HepG2 (cell line): ENCODE results near the gene SIVA1. TPM values are rescaled to one million over a fixed set of nuclear protein-coding genes. Genes with fewer than 3 reads are reported as not detected.

Experiments
- CHD2 ChIP-seq: IDR thresholded peaks from 2 replicates; pipeline ENCODE4 v1.6.1; 2011; ENCODE audit warnings: low read depth, low read length, improper control_type of control experiment
- GATA4 ChIP-seq: sonication (generic); IDR thresholded peaks from 2 replicates; pipeline ENCODE4 v1.6.1; 2016; ENCODE audit warnings: antibody characterized with exemption, low read depth, borderline replicate concordance
- GPN1 ChIP-seq: sonication (generic); formaldehyde crosslinking; IDR thresholded peaks from 2 replicates; pipeline ENCODE4 v1.5.1; 2020; ENCODE audit warnings: missing genetic modification reagents, borderline replicate concordance
- HNF4G ChIP-seq, 2 experiments: sonication (generic) in 1 of 2; formaldehyde crosslinking in 1 of 2; IDR thresholded peaks; 2 replicates each; pipeline versions ENCODE4 v1.4.0 to v1.6.1; 2011 to 2020; ENCODE audit warnings: borderline replicate concordance in 2 of 2, low read depth in 2 of 2, mild to moderate bottlenecking in 2 of 2, low read length in 1 of 2, missing genetic modification reagents in 1 of 2, moderate library complexity in 1 of 2
- KLF15 ChIP-seq: sonication (generic); formaldehyde crosslinking; IDR thresholded peaks from 2 replicates; pipeline ENCODE4 v1.8.1; 2023; ENCODE audit warnings: borderline replicate concordance, mild to moderate bottlenecking, inconsistent platforms, missing genetic modification reagents, mixed read lengths
- KLF6 ChIP-seq: IDR thresholded peaks from 2 replicates; pipeline ENCODE4 v1.8.0; 2016; ENCODE audit warnings: missing biosample characterization, missing genetic modification reagents
- KMT2A ChIP-seq: sonication (generic); formaldehyde crosslinking; IDR thresholded peaks from 2 replicates; pipeline ENCODE4 v1.4.0; 2020; ENCODE audit warnings: missing genetic modification reagents
- NCOR1 ChIP-seq: fragments of 200-600 bp; sonication (generic); IDR thresholded peaks from 2 replicates; pipeline ENCODE4 v1.7.0; 2017; ENCODE audit warnings: antibody characterized with exemption, low read length, borderline replicate concordance
- NFIC ChIP-seq: IDR thresholded peaks from 2 replicates; pipeline ENCODE4 v1.6.1; 2012; ENCODE audit warnings: mild to moderate bottlenecking, low read length, inconsistent platforms
- PAF1 ChIP-seq: IDR thresholded peaks from 2 replicates; pipeline ENCODE4 v1.6.1; 2016; ENCODE audit warnings: missing genetic modification reagents, missing compliant biosample characterization
- PAXIP1 ChIP-seq: sonication (generic); formaldehyde crosslinking; conservative IDR thresholded peaks from 2 replicates; pipeline ENCODE4 v1.4.0; 2020; ENCODE audit warnings: mild to moderate bottlenecking, missing genetic modification reagents, moderate library complexity
- PHF5A ChIP-seq: IDR thresholded peaks from one replicate; pipeline ENCODE4 v1.6.1; 2018; ENCODE audit warnings: low read depth, missing genetic modification reagents; ENCODE audit not compliant: unreplicated experiment
- POLR2A ChIP-seq, 2 experiments: IDR thresholded peaks; 2 replicates each; pipeline ENCODE4 v1.6.1; 2011; ENCODE audit warnings: low read depth in 2 of 2, low read length in 2 of 2, mild to moderate bottlenecking in 1 of 2, moderate library complexity in 1 of 2; ENCODE audit not compliant: insufficient read depth in 1 of 2
- SRSF1 ChIP-seq: fragments of 200-400 bp; formaldehyde crosslinking; optimal IDR thresholded peaks from 2 replicates; pipeline ENCODE3; 2017; ENCODE audit warnings: mild to moderate bottlenecking, low read depth, low read length, moderate library complexity
- TGIF2 ChIP-seq: IDR thresholded peaks from 2 replicates; pipeline ENCODE4 v1.6.1; 2016; ENCODE audit warnings: control low read depth, missing compliant biosample characterization
- ZBTB1 ChIP-seq: sonication (generic); formaldehyde crosslinking; IDR thresholded peaks from 2 replicates; pipeline ENCODE4 v1.4.0; 2020; ENCODE audit warnings: missing genetic modification reagents, borderline replicate concordance
- ZNF550 ChIP-seq: sonication (generic); formaldehyde crosslinking; IDR thresholded peaks from 2 replicates; pipeline ENCODE4 v1.4.0; 2020; ENCODE audit warnings: mild to moderate bottlenecking, missing genetic modification reagents, borderline replicate concordance
- ZNF772 ChIP-seq: sonication (generic); formaldehyde crosslinking; IDR thresholded peaks from 2 replicates; pipeline ENCODE4 v1.5.0; 2020; ENCODE audit warnings: mild to moderate bottlenecking, missing genetic modification reagents
- polyA plus RNA-seq, 8 experiments: library from polyadenylated mRNA; depleted of rRNA in 3 of 8; stranded (reverse) in 7 of 8; unstranded in 1 of 8; fragments of >200 nt; fragmentation: Illumina TruSeq in 4 of 8; extraction: Trizol in 4 of 8; gene quantifications; 2 replicates each; pipeline versions ENCODE4 v1.2.1 to v1.2.3, GENCODE V29; 2011 to 2016; ENCODE audit warnings: low read depth in 4 of 8, missing spikeins in 1 of 8, mixed read lengths in 1 of 8; ENCODE audit not compliant: insufficient read depth in 1 of 8
- total RNA-seq, 5 experiments: library from RNA; depleted of rRNA; stranded (reverse); fragments of >200 nt; fragmentation: Illumina TruSeq; extraction: Trizol; gene quantifications; 2 replicates each; pipeline ENCODE4 v1.2.3, GENCODE V29; 2016; ENCODE audit warnings: low read depth in 1 of 5
- TF ChIP-seq, protein P1 (sequence below): IDR thresholded peaks from 2 replicates; pipeline ENCODE4 v1.6.1; 2016
- TF ChIP-seq, protein P2 (sequence below): IDR thresholded peaks from 2 replicates; pipeline ENCODE4 v1.6.1; 2016; ENCODE audit warnings: control low read depth
- TF ChIP-seq, protein P3 (sequence below): sonication (generic); formaldehyde crosslinking; IDR thresholded peaks from 2 replicates; pipeline ENCODE4 v1.4.0; 2020; ENCODE audit warnings: missing genetic modification reagents, borderline replicate concordance

The SIVA1 gene
- total and polyA plus RNA-seq, 2 of the 13 experiments (the other 11 are each of a cell fraction or from before 2014, with no cell fraction given): 123 to 186 TPM

- TF ChIP-seq PAF1 (CRISPR knock-in tag) (no peak), KMT2A (CRISPR knock-in tag) (peak; percentile 52; the same call in 1 of the 2 replicates), HNF4G (IDR thresholded peaks at IDR 0.05; ENCODE audit: borderline replicate concordance, low read depth, low read length) (peak; percentile 73), HNF4G (CRISPR knock-in tag; IDR thresholded peaks at IDR 0.05; ENCODE audit: borderline replicate concordance, low read depth) (peak; percentile 81; the same call in 1 of the 2 replicates), NCOR1 (peak; percentile 46; the same call in 1 of the 2 replicates), PAXIP1 (CRISPR knock-in tag) (peak; percentile 82), KLF15 (CRISPR knock-in tag) (no peak), ZNF550 (CRISPR knock-in tag) (no peak), NFIC (no peak), GATA4 (no peak), POLR2A (IDR thresholded peaks at IDR 0.05; ENCODE audit: insufficient read depth in 1 of 2, low read depth in 2 of 2, low read length in 2 of 2) (peak; percentile 21 to 65), SRSF1 (peak; percentile 49), ZNF772 (CRISPR knock-in tag) (no peak; the same call in none of the 2 replicates), CHD2 (no peak; the same call in 1 of the 2 replicates), KLF6 (CRISPR knock-in tag) (no peak), GPN1 (CRISPR knock-in tag) (no peak), TGIF2 (CRISPR knock-in tag) (peak; percentile 70; the same call in 1 of the 2 replicates), PHF5A (CRISPR knock-in tag) (peak; percentile 52), ZBTB1 (CRISPR knock-in tag) (no peak)
- TF ChIP-seq, protein P1, sequence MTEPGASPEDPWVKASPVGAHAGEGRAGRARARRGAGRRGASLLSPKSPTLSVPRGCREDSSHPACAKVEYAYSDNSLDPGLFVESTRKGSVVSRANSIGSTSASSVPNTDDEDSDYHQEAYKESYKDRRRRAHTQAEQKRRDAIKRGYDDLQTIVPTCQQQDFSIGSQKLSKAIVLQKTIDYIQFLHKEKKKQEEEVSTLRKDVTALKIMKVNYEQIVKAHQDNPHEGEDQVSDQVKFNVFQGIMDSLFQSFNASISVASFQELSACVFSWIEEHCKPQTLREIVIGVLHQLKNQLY (CRISPR knock-in tag): peak; percentile 49; the same call in 1 of the 2 replicates
- TF ChIP-seq, protein P2, sequence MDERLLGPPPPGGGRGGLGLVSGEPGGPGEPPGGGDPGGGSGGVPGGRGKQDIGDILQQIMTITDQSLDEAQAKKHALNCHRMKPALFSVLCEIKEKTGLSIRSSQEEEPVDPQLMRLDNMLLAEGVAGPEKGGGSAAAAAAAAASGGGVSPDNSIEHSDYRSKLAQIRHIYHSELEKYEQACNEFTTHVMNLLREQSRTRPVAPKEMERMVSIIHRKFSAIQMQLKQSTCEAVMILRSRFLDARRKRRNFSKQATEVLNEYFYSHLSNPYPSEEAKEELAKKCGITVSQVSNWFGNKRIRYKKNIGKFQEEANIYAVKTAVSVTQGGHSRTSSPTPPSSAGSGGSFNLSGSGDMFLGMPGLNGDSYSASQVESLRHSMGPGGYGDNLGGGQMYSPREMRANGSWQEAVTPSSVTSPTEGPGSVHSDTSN (CRISPR knock-in tag): no peak
- TF ChIP-seq, protein P3, sequence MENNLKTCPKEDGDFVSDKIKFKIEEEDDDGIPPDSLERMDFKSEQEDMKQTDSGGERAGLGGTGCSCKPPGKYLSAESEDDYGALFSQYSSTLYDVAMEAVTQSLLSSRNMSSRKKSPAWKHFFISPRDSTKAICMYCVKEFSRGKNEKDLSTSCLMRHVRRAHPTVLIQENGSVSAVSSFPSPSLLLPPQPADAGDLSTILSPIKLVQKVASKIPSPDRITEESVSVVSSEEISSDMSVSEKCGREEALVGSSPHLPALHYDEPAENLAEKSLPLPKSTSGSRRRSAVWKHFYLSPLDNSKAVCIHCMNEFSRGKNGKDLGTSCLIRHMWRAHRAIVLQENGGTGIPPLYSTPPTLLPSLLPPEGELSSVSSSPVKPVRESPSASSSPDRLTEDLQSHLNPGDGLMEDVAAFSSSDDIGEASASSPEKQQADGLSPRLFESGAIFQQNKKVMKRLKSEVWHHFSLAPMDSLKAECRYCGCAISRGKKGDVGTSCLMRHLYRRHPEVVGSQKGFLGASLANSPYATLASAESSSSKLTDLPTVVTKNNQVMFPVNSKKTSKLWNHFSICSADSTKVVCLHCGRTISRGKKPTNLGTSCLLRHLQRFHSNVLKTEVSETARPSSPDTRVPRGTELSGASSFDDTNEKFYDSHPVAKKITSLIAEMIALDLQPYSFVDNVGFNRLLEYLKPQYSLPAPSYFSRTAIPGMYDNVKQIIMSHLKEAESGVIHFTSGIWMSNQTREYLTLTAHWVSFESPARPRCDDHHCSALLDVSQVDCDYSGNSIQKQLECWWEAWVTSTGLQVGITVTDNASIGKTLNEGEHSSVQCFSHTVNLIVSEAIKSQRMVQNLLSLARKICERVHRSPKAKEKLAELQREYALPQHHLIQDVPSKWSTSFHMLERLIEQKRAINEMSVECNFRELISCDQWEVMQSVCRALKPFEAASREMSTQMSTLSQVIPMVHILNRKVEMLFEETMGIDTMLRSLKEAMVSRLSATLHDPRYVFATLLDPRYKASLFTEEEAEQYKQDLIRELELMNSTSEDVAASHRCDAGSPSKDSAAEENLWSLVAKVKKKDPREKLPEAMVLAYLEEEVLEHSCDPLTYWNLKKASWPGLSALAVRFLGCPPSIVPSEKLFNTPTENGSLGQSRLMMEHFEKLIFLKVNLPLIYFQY: no peak
Observed at GRCh38 chr14:104749111-104749649, 3.8 kb upstream of the SIVA1 start (continued).
